Left kidney (tissue), 2 donors: ENCODE data around the gene SLAIN2. TPM values are rescaled to one million over a fixed set of nuclear protein-coding genes. Genes with fewer than 3 reads are reported as not detected.
"Not testable (repeated sequence)": the region's sequence is repeated elsewhere in the genome, so short reads cannot be mapped to it uniquely, and the experiment has no call there.

ENCODE experiments used
- DNase-seq: peaks from one replicate; pipeline ENCODE4 v3.0.0-alpha.2; 2013
- polyA plus RNA-seq: library from polyadenylated mRNA; unstranded; fragments of 120-200 nt; gene quantifications from one replicate; pipeline ENCODE4 v1.2.1, GENCODE V29; 2013; ENCODE audit not compliant: insufficient read length

SLAIN2 gene
- polyA plus RNA-seq, 1 donor: 67.8 TPM

DNA sequence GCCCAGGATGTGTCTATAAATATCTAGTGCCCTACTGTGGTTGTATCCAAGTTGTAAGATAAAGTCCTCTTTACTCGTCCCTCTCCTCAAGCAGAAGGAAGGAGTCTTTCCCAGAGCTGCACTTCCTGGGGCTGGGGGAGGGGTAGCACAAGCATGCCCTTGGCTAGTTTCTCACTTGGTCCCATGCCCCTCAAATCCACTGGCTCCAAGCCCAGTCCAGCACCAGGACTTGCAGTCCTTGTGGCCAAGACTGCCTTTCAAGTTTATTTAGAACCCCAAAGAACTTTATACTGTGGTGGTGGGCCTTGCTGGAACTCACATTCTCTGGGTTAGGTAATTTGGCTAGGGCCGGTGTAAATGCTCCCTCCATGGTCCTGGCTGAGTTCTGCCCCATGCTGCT is 98.7 kb downstream of the SLAIN2 start:
- DNase-seq: no peak

- not testable (repeated sequence) for DNase-seq
These were observed 99.6 kb downstream of the SLAIN2 start for GRCh38 chr4:48440914-48441313.

DNA sequence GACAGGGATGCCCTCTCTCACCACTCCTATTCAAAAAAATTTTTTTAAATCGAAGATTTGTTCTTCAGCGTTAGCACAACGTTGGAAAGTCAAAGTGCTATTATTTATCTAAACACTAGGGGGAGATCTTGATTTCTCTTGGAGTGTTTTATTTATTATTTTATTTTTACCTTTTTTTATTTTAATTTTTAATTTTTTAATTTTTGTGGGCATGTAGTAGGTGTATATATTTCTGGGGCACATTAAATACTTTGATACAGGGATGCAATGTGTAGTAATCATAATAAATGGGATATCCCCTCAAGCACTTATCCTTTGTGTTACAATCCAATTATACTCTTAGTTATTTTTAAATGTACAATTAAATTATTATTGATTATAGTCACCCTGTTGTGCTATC is 104.4 kb downstream of the SLAIN2 start:
- peak; percentile 7 for DNase-seq

GRCh38 chr4:48446642-48447041 is 105.3 kb downstream of the SLAIN2 start:
- no peak for DNase-seq

- DNase-seq: no peak
These were observed 107.8 kb downstream of the SLAIN2 start for GRCh38 chr4:48449151-48449550.

DNA sequence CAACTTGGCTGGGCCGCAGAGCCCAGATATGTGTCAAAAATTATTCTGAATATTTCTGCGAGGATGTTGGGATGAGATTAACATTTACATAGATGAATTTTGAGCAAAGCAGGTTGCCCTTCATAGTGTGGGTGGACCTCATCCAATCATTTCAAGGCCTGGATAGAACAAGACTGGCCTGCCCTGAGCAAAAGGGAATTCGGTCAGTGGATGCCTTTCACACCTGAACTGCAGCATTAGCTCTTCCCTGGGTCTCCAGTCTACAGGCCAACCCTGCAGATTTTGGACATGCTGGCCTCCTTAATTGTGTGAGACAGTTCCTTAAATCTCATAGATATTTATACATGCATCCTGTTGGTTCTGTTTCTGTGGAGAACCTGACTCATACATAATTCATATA is 109.4 kb downstream of the SLAIN2 start:
- DNase-seq: no peak

DNA sequence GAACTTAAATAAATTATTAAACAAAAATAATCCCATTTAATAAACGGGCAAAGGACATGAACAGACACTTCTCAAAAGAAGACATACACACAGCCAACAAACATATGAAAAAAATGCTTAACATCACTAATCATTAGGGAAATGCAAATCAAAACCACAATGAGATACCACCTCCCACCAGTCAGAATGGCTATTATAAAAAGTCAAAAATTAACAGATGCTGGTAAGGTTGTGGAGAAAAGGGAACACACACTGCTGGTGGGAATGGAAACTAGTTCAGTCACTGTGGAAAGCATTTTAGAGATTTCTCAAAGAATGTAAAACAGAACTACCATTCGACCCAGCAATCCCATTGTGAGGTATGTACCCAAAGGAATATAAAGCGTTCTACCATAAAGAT is 110.3 kb downstream of the SLAIN2 start:
- not testable (repeated sequence) for DNase-seq

DNA sequence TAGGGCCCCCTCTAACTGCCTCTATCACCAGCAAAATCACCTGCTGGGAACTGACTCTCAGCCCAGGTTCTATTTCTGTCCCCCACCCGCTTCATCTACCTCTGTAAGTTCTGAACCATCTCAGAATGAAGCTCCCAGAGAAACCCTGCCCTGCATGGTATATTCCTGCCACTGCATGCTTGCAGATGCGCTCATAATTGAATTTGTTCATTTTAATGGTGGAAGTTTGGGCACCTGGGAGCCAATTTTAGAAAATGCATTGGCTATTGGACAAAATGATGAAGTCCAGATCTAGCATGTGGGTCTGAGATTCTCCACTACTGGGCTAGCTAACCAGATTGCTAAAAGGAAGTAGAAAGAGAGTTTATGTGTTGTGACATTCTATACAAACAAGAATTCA is 113.3 kb downstream of the SLAIN2 start:
- DNase-seq: no peak

DNA sequence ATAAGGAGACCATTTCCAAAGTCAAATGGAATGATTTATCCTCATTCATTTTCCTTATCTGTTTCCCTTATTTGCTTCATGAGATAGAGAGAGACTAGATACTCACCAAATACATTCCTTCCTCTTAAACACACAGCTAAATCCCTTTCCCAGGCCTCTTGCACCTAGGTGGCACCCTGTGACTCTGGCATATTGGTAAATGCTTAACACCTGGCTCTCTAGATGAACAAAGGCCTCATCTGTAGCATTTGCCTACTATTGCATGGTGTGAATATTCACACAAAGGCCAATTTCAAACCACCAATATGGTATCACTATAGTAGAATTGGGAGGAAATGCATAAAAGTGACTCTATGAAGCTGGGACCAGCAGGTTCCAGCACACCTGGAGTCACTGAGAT is 119.7 kb downstream of the SLAIN2 start:
- no peak for DNase-seq

- no peak for DNase-seq
These were observed 121.0 kb downstream of the SLAIN2 start for GRCh38 chr4:48462363-48462762.

GRCh38 chr4:48467442-48467841 is 126.1 kb downstream of the SLAIN2 start:
- no peak for DNase-seq

DNA sequence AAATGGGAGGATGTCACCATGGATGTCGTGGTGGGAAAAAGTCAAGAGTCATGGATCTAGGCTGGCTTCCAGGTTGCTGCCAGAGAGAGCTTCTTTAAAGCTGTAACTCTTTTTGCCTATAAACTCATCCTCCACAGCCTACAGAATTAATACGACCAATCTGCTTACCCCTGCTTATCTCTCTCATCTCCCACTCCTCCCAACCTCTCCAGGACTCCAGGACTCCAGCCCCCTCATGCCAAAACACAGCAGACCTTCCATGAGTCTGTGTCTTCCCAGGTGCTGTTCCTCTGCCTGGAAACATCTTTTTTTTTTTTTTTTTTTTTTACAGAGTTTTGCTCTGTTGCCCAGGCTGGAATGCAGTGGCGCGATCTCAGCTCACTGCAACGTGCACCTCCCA is 126.6 kb downstream of the SLAIN2 start:
- DNase-seq: no peak

GRCh38 chr4:48470137-48470536 is 128.8 kb downstream of the SLAIN2 start:
- DNase-seq: no peak

- DNase-seq: no peak
These were observed 129.2 kb downstream of the SLAIN2 start for GRCh38 chr4:48470570-48470969.

- DNase-seq: no peak
These were observed 131.5 kb downstream of the SLAIN2 start for GRCh38 chr4:48472794-48473193.

DNA sequence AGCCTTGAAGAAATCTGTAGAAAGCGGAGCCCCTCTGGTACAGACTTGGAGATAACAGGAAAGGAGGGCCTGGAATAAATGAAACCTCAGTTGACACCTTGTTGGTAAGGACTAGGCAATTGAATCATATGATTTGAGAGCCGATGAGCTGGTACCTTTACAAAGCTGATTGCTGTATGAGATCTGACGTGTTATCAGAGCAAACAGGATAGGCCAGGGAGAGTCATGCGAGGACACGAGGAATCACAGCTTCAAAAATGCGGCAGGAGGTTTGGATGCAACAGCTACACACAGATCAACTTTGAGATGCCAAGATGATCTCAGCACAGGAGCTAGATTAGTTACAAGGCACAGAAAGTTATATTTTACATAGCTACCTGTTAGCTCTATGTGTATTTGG is 134.4 kb downstream of the SLAIN2 start:
- no peak for DNase-seq

Other genes with a start within 250 kb of the SLAIN2 start
- 3.7 TPM for gene TXK, start 207.3 kb upstream of the SLAIN2 start, polyA plus RNA-seq
- gene TEC, start 71.7 kb upstream of the SLAIN2 start, polyA plus RNA-seq: 5.5 TPM
- 0.38 TPM for gene SLC10A4, start 141.8 kb downstream of the SLAIN2 start, polyA plus RNA-seq
- not detected for gene ZAR1, start 148.7 kb downstream of the SLAIN2 start, polyA plus RNA-seq